Epidermal melanocyte (primary cell): Measurements from ENCODE around the gene TMEM63C.
"Not testable (repeated sequence)": the region's sequence is repeated elsewhere in the genome, so short reads cannot be mapped to it uniquely, and the experiment has no call there.

Source experiments
- DNase-seq: peaks from one replicate; pipeline ENCODE4 v3.0.0; 2011; ENCODE audit warnings: low spot score; ENCODE audit not compliant: insufficient read length

Gene TMEM63C

GRCh38 chr14:77154421-77154820 lies 27.2 kb upstream of the TMEM63C start:
- no peak for DNase-seq

- DNase-seq, result no peak
Measured at GRCh38 chr14:77155083-77155482, 26.5 kb upstream of the TMEM63C start.

GRCh38 chr14:77157740-77158139 lies 23.9 kb upstream of the TMEM63C start:
- DNase-seq, result no peak

GRCh38 chr14:77158175-77158881 lies 23.3 kb upstream of the TMEM63C start:
- DNase-seq, result no peak

- no peak for DNase-seq
Measured at GRCh38 chr14:77158882-77159255, 22.7 kb upstream of the TMEM63C start.

GRCh38 chr14:77161011-77161410 lies 20.6 kb upstream of the TMEM63C start:
- DNase-seq, result no peak

- no peak for DNase-seq
Measured at GRCh38 chr14:77170045-77170444, 11.6 kb upstream of the TMEM63C start.

- DNase-seq, result no peak
Measured at GRCh38 chr14:77172916-77173315, 8.7 kb upstream of the TMEM63C start.

- DNase-seq, result not testable (repeated sequence)
Measured at GRCh38 chr14:77173911-77174617, 7.5 kb upstream of the TMEM63C start.

- DNase-seq, result no peak
Measured at GRCh38 chr14:77175843-77176242, 5.8 kb upstream of the TMEM63C start.

GRCh38 chr14:77177702-77178101 lies 3.9 kb upstream of the TMEM63C start:
- no peak for DNase-seq

GRCh38 chr14:77178656-77179055 lies 2.9 kb upstream of the TMEM63C start:
- no peak for DNase-seq

GRCh38 chr14:77180726-77181602 lies 634 bp upstream of the TMEM63C start:
- DNase-seq, result no peak

GRCh38 chr14:77183896-77184295 lies 2.3 kb downstream of the TMEM63C start:
- DNase-seq, result no peak

GRCh38 chr14:77184396-77185092 lies 2.9 kb downstream of the TMEM63C start:
- no peak for DNase-seq

- DNase-seq, result no peak
Measured at GRCh38 chr14:77185093-77185465, 3.5 kb downstream of the TMEM63C start.

- no peak for DNase-seq
Measured at GRCh38 chr14:77186911-77187648, 5.5 kb downstream of the TMEM63C start.

- no peak for DNase-seq
Measured at GRCh38 chr14:77187649-77188012, 6.0 kb downstream of the TMEM63C start.

GRCh38 chr14:77189479-77189878 lies 7.9 kb downstream of the TMEM63C start:
- DNase-seq, result no peak

- no peak for DNase-seq
Measured at GRCh38 chr14:77190977-77191376, 9.4 kb downstream of the TMEM63C start.

- DNase-seq, result no peak
Measured at GRCh38 chr14:77194706-77195105, 13.1 kb downstream of the TMEM63C start.
